Vagina (tissue), 2 donors: ENCODE results near the gene AGFG1.

Experiments used
- POLR2A ChIP-seq, 2 donors: fragments of 450-650 bp; IDR thresholded peaks; one replicate each; pipeline ENCODE4 v1.6.1; 2017; ENCODE audit warnings: antibody characterized with exemption in 2 of 2, mild to moderate bottlenecking in 2 of 2, moderate library complexity in 2 of 2
- POLR2AphosphoS5 ChIP-seq, 2 donors: sonication (generic); formaldehyde crosslinking; IDR thresholded peaks; one replicate each; pipeline ENCODE4 v1.9.0; 2017; ENCODE audit warnings: antibody characterized with exemption in 2 of 2, mild to moderate bottlenecking in 2 of 2, low read depth in 1 of 2; ENCODE audit not compliant: insufficient read depth in 1 of 2
- TF ChIP-seq, protein P1 (sequence below), 3 experiments: fragments of 450-650 bp in 2 of 3; fragments of 200-600 bp in 1 of 3; sonication (generic) in 1 of 3; IDR thresholded peaks; one replicate each; pipeline ENCODE4 v1.5.1; 2017 to 2019; ENCODE audit warnings: antibody characterized with exemption in 3 of 3, mild to moderate bottlenecking in 2 of 3, moderate library complexity in 2 of 3

DNA sequence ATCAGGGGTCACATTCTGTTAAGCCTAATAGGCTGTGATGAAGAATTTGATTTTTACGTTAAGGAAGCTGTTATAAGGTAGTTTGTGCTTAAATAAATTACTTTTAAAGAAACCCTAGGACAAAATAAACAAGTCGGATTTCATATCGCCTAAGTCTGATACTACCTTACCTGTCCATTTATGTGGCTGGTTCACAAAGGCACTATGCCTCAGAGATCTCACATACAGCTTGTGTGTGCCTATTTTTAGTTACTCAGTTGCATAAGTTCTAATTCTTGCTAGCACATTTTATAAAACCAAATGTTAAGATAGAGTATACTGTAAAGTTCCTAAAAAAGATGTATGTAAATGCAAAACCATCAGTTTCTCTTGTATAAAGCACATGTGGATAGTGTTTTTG lies 40.0 kb downstream of the AGFG1 start:
- TF ChIP-seq, protein P1, sequence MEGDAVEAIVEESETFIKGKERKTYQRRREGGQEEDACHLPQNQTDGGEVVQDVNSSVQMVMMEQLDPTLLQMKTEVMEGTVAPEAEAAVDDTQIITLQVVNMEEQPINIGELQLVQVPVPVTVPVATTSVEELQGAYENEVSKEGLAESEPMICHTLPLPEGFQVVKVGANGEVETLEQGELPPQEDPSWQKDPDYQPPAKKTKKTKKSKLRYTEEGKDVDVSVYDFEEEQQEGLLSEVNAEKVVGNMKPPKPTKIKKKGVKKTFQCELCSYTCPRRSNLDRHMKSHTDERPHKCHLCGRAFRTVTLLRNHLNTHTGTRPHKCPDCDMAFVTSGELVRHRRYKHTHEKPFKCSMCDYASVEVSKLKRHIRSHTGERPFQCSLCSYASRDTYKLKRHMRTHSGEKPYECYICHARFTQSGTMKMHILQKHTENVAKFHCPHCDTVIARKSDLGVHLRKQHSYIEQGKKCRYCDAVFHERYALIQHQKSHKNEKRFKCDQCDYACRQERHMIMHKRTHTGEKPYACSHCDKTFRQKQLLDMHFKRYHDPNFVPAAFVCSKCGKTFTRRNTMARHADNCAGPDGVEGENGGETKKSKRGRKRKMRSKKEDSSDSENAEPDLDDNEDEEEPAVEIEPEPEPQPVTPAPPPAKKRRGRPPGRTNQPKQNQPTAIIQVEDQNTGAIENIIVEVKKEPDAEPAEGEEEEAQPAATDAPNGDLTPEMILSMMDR (IDR thresholded peaks at IDR 0.05) = no peak
- TF ChIP-seq POLR2AphosphoS5 (IDR thresholded peaks at IDR 0.05; ENCODE audit: insufficient read depth in 1 of 2, low read depth in 1 of 2) (no peak), POLR2A (IDR thresholded peaks at IDR 0.05) (no peak)
